Islet precursor cell (in vitro differentiated cells): ENCODE measurements around the gene MVB12B.

Experiments
- DNase-seq: peaks from one replicate; pipeline ENCODE4 v3.0.0-alpha.2; 2018

Gene MVB12B

GRCh38 chr9:126478216-126478981 is 151.8 kb downstream of the MVB12B start:
- DNase-seq = no peak

- DNase-seq = no peak
Observed at GRCh38 chr9:126479515-126479914, 152.9 kb downstream of the MVB12B start.

- DNase-seq = no peak
Observed at GRCh38 chr9:126480813-126481212, 154.2 kb downstream of the MVB12B start.

- no peak for DNase-seq
Observed at GRCh38 chr9:126481862-126482261, 155.2 kb downstream of the MVB12B start.

- DNase-seq = peak; percentile 82
Observed at GRCh38 chr9:126482361-126483044, 155.9 kb downstream of the MVB12B start.

GRCh38 chr9:126483468-126484073 is 156.9 kb downstream of the MVB12B start:
- DNase-seq = no peak

- no peak for DNase-seq
Observed at GRCh38 chr9:126485662-126486061, 159.0 kb downstream of the MVB12B start.

GRCh38 chr9:126486276-126486675 is 159.6 kb downstream of the MVB12B start:
- DNase-seq = no peak

GRCh38 chr9:126487856-126488255 is 161.2 kb downstream of the MVB12B start:
- DNase-seq = no peak

- no peak for DNase-seq
Observed at GRCh38 chr9:126488310-126488709, 161.7 kb downstream of the MVB12B start.

- no peak for DNase-seq
Observed at GRCh38 chr9:126488881-126489404, 162.3 kb downstream of the MVB12B start.

GRCh38 chr9:126489581-126490213 is 163.1 kb downstream of the MVB12B start:
- DNase-seq = no peak

- no peak for DNase-seq
Observed at GRCh38 chr9:126490214-126490631, 163.6 kb downstream of the MVB12B start.

GRCh38 chr9:126490871-126491567 is 164.4 kb downstream of the MVB12B start:
- DNase-seq = no peak

GRCh38 chr9:126491568-126491879 is 164.9 kb downstream of the MVB12B start:
- DNase-seq = no peak

GRCh38 chr9:126491949-126492348 is 165.3 kb downstream of the MVB12B start:
- no peak for DNase-seq

GRCh38 chr9:126494264-126494663 is 167.6 kb downstream of the MVB12B start:
- no peak for DNase-seq

- DNase-seq = no peak
Observed at GRCh38 chr9:126494746-126495145, 168.1 kb downstream of the MVB12B start.

- DNase-seq = no peak
Observed at GRCh38 chr9:126495411-126496180, 169.0 kb downstream of the MVB12B start.

- no peak for DNase-seq
Observed at GRCh38 chr9:126496181-126496576, 169.6 kb downstream of the MVB12B start.

- DNase-seq = no peak
Observed at GRCh38 chr9:126496781-126497659, 170.4 kb downstream of the MVB12B start.
